DND-41 (cell line): ENCODE data around the gene SLC16A12.
"Not testable (repeated sequence)": the region's sequence is repeated elsewhere in the genome, so short reads cannot be mapped to it uniquely, and the experiment has no call there.

Source experiments
- ATAC-seq: fragments of 200-7000 bp; cut with Tn5 transposase; 3 replicates; pipeline ENCODE4 v1.9.1; 2021; ENCODE audit warnings: low read depth; ENCODE audit not compliant: insufficient read depth
- DNase-seq: peaks from one replicate; pipeline ENCODE4 v3.0.0-alpha.2; 2020
- H2AFZ ChIP-seq: 2 replicates; pipeline ENCODE4 v1.6.0; 2012; ENCODE audit warnings: low read depth, low read length
- H3K27ac ChIP-seq: 2 replicates; pipeline ENCODE4 v1.5.1; 2012; ENCODE audit warnings: low read length, inconsistent platforms
- H3K27me3 ChIP-seq: fragments of 200-600 bp; sonication (generic); 2 replicates; pipeline ENCODE4 v1.6.0; 2012; ENCODE audit warnings: low read length, mild to moderate bottlenecking, inconsistent platforms; ENCODE audit not compliant: insufficient read depth, poor library complexity
- H3K36me3 ChIP-seq: 2 replicates; pipeline ENCODE4 v1.5.1; 2012; ENCODE audit warnings: low read length, inconsistent platforms; ENCODE audit not compliant: insufficient read depth
- H3K4me1 ChIP-seq: 2 replicates; pipeline ENCODE4 v1.5.1; 2012; ENCODE audit warnings: mild to moderate bottlenecking, low read length; ENCODE audit not compliant: insufficient read depth
- H3K4me2 ChIP-seq: 2 replicates; pipeline ENCODE4 v1.6.0; 2012; ENCODE audit warnings: mild to moderate bottlenecking, moderate library complexity, low read length, inconsistent platforms; ENCODE audit not compliant: insufficient read depth
- H3K4me3 ChIP-seq, 2 experiments: fragments of 200-600 bp in 1 of 2; shearing (Covaris generic) in 1 of 2; 2 replicates each; pipeline ENCODE4 v1.5.1; 2012 to 2016; ENCODE audit warnings: inconsistent platforms in 2 of 2, low read length in 2 of 2, mild to moderate bottlenecking in 2 of 2, low read depth in 1 of 2, moderate library complexity in 1 of 2
- H3K79me2 ChIP-seq: 2 replicates; pipeline ENCODE4 v1.6.0; 2012; ENCODE audit warnings: low read length, inconsistent platforms; ENCODE audit not compliant: insufficient read depth
- H3K9ac ChIP-seq: 2 replicates; pipeline ENCODE4 v1.6.0; 2012; ENCODE audit warnings: low read depth, mild to moderate bottlenecking, inconsistent platforms, low read length, moderate library complexity
- H3K9me3 ChIP-seq: 2 replicates; pipeline ENCODE4 v1.5.1; 2012; ENCODE audit warnings: low read length, moderate library complexity, mild to moderate bottlenecking, inconsistent platforms; ENCODE audit not compliant: insufficient read depth, severe bottlenecking
- H4K20me1 ChIP-seq: 2 replicates; pipeline ENCODE4 v1.6.0; 2012; ENCODE audit warnings: low read length; ENCODE audit not compliant: insufficient read depth
- CTCF ChIP-seq: IDR thresholded peaks from 2 replicates; pipeline ENCODE4 v1.5.1; 2012; ENCODE audit warnings: borderline replicate concordance, low read length, moderate library complexity, mild to moderate bottlenecking; ENCODE audit not compliant: poor library complexity, severe bottlenecking; ENCODE audit errors: extremely low read depth
- EZH2 ChIP-seq: IDR thresholded peaks from 3 replicates; pipeline ENCODE4 v1.6.1; 2012; ENCODE audit warnings: borderline replicate concordance, low read depth, mild to moderate bottlenecking, moderate library complexity, low read length, inconsistent platforms; ENCODE audit not compliant: severe bottlenecking

Gene SLC16A12

GRCh38 chr10:89414879-89415821 lies 120.2 kb downstream of the SLC16A12 start:
- H2AFZ ChIP-seq, result peak overlapping the region; percentile 92
- peaks cover 67% of the 10 kb centered on the region for H3K4me1 ChIP-seq
- no peaks in the 10 kb centered on the region for H3K9me3 ChIP-seq
- DNase-seq (peak; percentile 58), ATAC-seq (peak; percentile 53)
- H3K27me3 ChIP-seq, result no peaks in the 10 kb centered on the region
- H4K20me1 ChIP-seq, result peaks cover 3% of the 10 kb centered on the region; the same call in 1 of the 2 replicates
- peak overlapping the region; percentile 91 for H3K9ac ChIP-seq
- peak overlapping the region; percentile 80 to 87 for H3K4me3 ChIP-seq
- peak overlapping the region; percentile 92 for H3K27ac ChIP-seq
- no peak for TF ChIP-seq EZH2
- TF ChIP-seq CTCF, result no peak
- peak overlapping the region; percentile 94 for H3K4me2 ChIP-seq
- peaks cover 47% of the 10 kb centered on the region for H3K79me2 ChIP-seq
- peaks cover 13% of the 10 kb centered on the region for H3K36me3 ChIP-seq

- H3K4me1 ChIP-seq, result peaks cover 63% of the 10 kb centered on the region
- no peaks in the 10 kb centered on the region for H3K27me3 ChIP-seq
- DNase-seq, result peak; percentile 85
- H3K4me2 ChIP-seq, result peak within 1 kb of the TSS; percentile 94
- H4K20me1 ChIP-seq, result peaks cover 3% of the 10 kb centered on the region; the same call in 1 of the 2 replicates
- H2AFZ ChIP-seq, result peak within 1 kb of the TSS; percentile 92
- H3K27ac ChIP-seq, result peak within 1 kb of the TSS; percentile 92
- peak; percentile 79 for ATAC-seq
- peak within 1 kb of the TSS; percentile 80 to 87 for H3K4me3 ChIP-seq
- H3K79me2 ChIP-seq, result peaks cover 47% of the 10 kb centered on the region
- peaks cover 12% of the 10 kb centered on the region for H3K36me3 ChIP-seq
- TF ChIP-seq CTCF (no peak), EZH2 (no peak)
- H3K9me3 ChIP-seq, result no peaks in the 10 kb centered on the region
- peak within 1 kb of the TSS; percentile 91 for H3K9ac ChIP-seq
Measured at GRCh38 chr10:89414146-89414878, 121.1 kb downstream of the SLC16A12 start, which contains the start of gene IFIT5. TSS of gene IFIT5 (plus strand) at chr10:89414568. CDS start at chr10:89414799, 231 bp downstream.

- DNase-seq, result peak; percentile 15
- H3K4me2 ChIP-seq, result peak overlapping the region; percentile 94
- H4K20me1 ChIP-seq, result peaks cover 3% of the 10 kb centered on the region; the same call in 1 of the 2 replicates
- no peak for TF ChIP-seq CTCF
- TF ChIP-seq EZH2, result no peak
- H3K9me3 ChIP-seq, result no peaks in the 10 kb centered on the region
- H3K27me3 ChIP-seq, result no peaks in the 10 kb centered on the region
- H3K27ac ChIP-seq, result peak overlapping the region; percentile 92
- peaks cover 12% of the 10 kb centered on the region for H3K36me3 ChIP-seq
- peaks cover 47% of the 10 kb centered on the region for H3K79me2 ChIP-seq
- H3K4me1 ChIP-seq, result peaks cover 56% of the 10 kb centered on the region
- H3K9ac ChIP-seq, result peak overlapping the region; percentile 91
- no peak for ATAC-seq
- peak overlapping the region; percentile 80 to 87; a peak in 3 of 4 replicates for H3K4me3 ChIP-seq
- H2AFZ ChIP-seq, result peak overlapping the region; percentile 92
Measured at GRCh38 chr10:89413398-89413912, 121.9 kb downstream of the SLC16A12 start.

- not testable (repeated sequence) for H3K9ac ChIP-seq, H3K9me3 ChIP-seq, H4K20me1 ChIP-seq, H3K27me3 ChIP-seq, H3K36me3 ChIP-seq
- H3K4me1 ChIP-seq, result peaks cover 44% of the 10 kb centered on the region
- H3K79me2 ChIP-seq, result peaks cover 37% of the 10 kb centered on the region
- peak overlapping the region; percentile 43 for H3K27ac ChIP-seq
- ATAC-seq (peak; percentile 3; the same call in 1 of the 3 replicates), DNase-seq (peak; percentile 76)
- H2AFZ ChIP-seq, result peak overlapping the region; percentile 64
- H3K4me2 ChIP-seq, result peak overlapping the region; percentile 94; the same call in 1 of the 2 replicates
- peak overlapping the region in 1 of 2 experiments; percentile 8; a peak in 1 of 4 replicates for H3K4me3 ChIP-seq
Measured at GRCh38 chr10:89412276-89412675, 123.1 kb downstream of the SLC16A12 start.

- not testable (repeated sequence) for H2AFZ ChIP-seq, H3K36me3 ChIP-seq, H3K9me3 ChIP-seq, H3K4me2 ChIP-seq, ATAC-seq, H3K9ac ChIP-seq, DNase-seq, H4K20me1 ChIP-seq, H3K4me3 ChIP-seq, H3K27me3 ChIP-seq, H3K27ac ChIP-seq
- Histone ChIP-seq H3K4me1 (peaks cover 35% of the 10 kb centered on the region), H3K79me2 (peaks cover 30% of the 10 kb centered on the region)
Measured at GRCh38 chr10:89411135-89411534, 124.3 kb downstream of the SLC16A12 start.
